CD4-positive, alpha-beta T cell (primary cell): Measurements from ENCODE around the gene TRAPPC2L. TPM values are rescaled to one million over a fixed set of nuclear protein-coding genes. Genes with fewer than 3 reads are reported as not detected.

Experiments used
- ATAC-seq: fragments of 200-7000 bp; cut with Tn5 transposase; one replicate; pipeline ENCODE4 v1.10.0; 2022; ENCODE audit warnings: mild to moderate bottlenecking; ENCODE audit not compliant: poor library complexity
- CTCF ChIA-PET: fragments of 350-600 bp; sonication (Branson Sonifier 250); formaldehyde crosslinking; loops from one replicate; lab custom pipeline; 2021; ENCODE audit warnings: antibody characterized with exemption, inconsistent platforms; lab: Charles Lee
- POLR2A ChIA-PET: fragments of 350-600 bp; sonication (Branson Sonifier 250); formaldehyde crosslinking; loops from one replicate; lab custom pipeline; 2021; ENCODE audit warnings: antibody characterized with exemption, inconsistent platforms; lab: Charles Lee
- DNase-seq, 14 experiments: peaks; one replicate each; pipeline ENCODE4 v3.0.0-alpha.2; 2013 to 2020; ENCODE audit warnings: mixed read lengths in 2 of 14
- H3K27ac ChIP-seq, 2 donors: one replicate each; pipeline versions ENCODE4 v1.5.1 to v1.7.0; 2013; ENCODE audit warnings: low read length in 2 of 2, low read depth in 1 of 2, mild to moderate bottlenecking in 1 of 2
- H3K27me3 ChIP-seq, 2 experiments: 1 replicate in 1 of 2; 2 replicates in 1 of 2; pipeline versions ENCODE4 v1.6.1 to v1.7.0; 2013; ENCODE audit warnings: low read length in 2 of 2, control low read depth in 1 of 2, mild to moderate bottlenecking in 1 of 2, moderate library complexity in 1 of 2; ENCODE audit not compliant: insufficient read depth in 2 of 2, control insufficient read depth in 1 of 2
- H3K36me3 ChIP-seq: one replicate; pipeline ENCODE4 v1.6.1; 2013; ENCODE audit warnings: low read length, control low read depth; ENCODE audit not compliant: insufficient read depth
- H3K4me1 ChIP-seq: one replicate; pipeline ENCODE4 v1.6.1; 2013; ENCODE audit warnings: low read length, control low read depth; ENCODE audit not compliant: insufficient read depth
- H3K4me3 ChIP-seq: one replicate; pipeline ENCODE4 v1.5.1; 2013; ENCODE audit warnings: mild to moderate bottlenecking, low read length, moderate library complexity
- H3K9me3 ChIP-seq, 2 experiments: 1 replicate in 1 of 2; 2 replicates in 1 of 2; pipeline versions ENCODE4 v1.6.1 to v1.7.0; 2013; ENCODE audit warnings: low read length in 2 of 2, mild to moderate bottlenecking in 2 of 2, control low read depth in 1 of 2, moderate library complexity in 1 of 2; ENCODE audit not compliant: control insufficient read depth in 1 of 2, insufficient read depth in 1 of 2
- H3K27ac Mint-ChIP-seq: one replicate; pipeline ENCODE4 v1.8.0; 2020; ENCODE audit warnings: mixed read lengths
- H3K27me3 Mint-ChIP-seq: one replicate; pipeline ENCODE4 v1.8.0; 2021; ENCODE audit warnings: mixed read lengths
- H3K36me3 Mint-ChIP-seq: one replicate; pipeline ENCODE4 v1.8.0; 2021; ENCODE audit warnings: low read depth, mixed read lengths
- H3K4me1 Mint-ChIP-seq: one replicate; pipeline ENCODE4 v1.8.0; 2021; ENCODE audit warnings: low read depth, mixed read lengths
- H3K4me3 Mint-ChIP-seq: one replicate; pipeline ENCODE4 v1.8.0; 2020; ENCODE audit warnings: mild to moderate bottlenecking, mixed read lengths
- H3K9me3 Mint-ChIP-seq: one replicate; pipeline ENCODE4 v1.8.0; 2020; ENCODE audit warnings: mixed read lengths
- intact Hi-C, 2 experiments: fragments of 100-400 bp; cut with DNase I in 1 of 2; cut with micrococcal nuclease in 1 of 2; formaldehyde crosslinking; loops; one replicate each; pipeline versions ENCODE4 v1.15.1 to v1.9.0; 2023 to 2025; cut with DNase I, micrococcal nuclease
- total RNA-seq, 174 experiments: library from RNA in 2 of 174; stranded (reverse) in 2 of 174; gene quantifications; one replicate each; pipeline ENCODE4 v1.2.3 and lab custom pipeline; 2021 to 2026
- TF ChIP-seq, protein P1 (sequence below): fragments of 200-600 bp; IDR thresholded peaks from one replicate; pipeline ENCODE4 v1.8.0; 2022; ENCODE audit warnings: antibody characterized with exemption, mild to moderate bottlenecking

The TRAPPC2L gene
- total RNA-seq, 2 experiments from 2014 or later = 48.0 to 48.2 TPM

DNA sequence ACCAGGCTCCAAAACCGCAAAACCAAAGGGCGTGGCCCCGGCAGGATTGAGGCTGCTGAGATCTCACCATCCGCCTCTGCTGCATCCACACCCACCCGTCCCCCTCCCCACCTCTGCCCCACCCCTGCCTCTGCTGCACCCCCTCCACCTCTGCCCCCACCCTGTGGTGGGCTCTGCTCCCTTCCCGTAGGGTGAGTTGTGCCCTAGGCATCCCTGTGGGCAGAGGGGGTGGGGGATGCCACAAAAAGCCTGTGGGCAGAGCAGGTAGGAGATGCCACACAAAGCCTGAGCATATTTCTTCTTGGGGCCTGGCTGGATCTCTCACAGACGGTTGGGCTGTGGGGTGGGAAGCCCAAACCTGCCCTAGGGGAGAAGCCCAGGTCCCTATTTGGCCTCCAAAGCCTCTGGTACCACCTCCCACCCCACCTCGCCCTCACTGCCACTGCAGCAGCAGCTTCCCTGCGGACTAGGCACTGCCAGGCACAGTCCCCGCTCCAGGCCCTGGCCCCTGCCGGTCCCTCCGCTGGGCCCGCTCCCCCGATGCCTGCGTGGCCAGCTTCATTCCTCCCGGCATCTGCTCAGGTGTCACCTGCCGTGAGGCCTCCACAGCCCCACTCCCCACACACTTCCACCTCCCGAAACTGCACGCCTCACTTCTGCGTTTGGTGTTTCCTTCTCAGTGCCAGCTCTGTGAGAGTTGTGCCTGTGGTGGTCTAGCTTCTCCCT lies 20.8 kb downstream of the TRAPPC2L start:
- H3K4me3 ChIP-seq = no peak overlapping the region
- no peaks in the 10 kb centered on the region for H3K36me3 Mint-ChIP-seq
- H3K36me3 ChIP-seq = no peaks in the 10 kb centered on the region
- peaks cover 0 to 11% of the 10 kb centered on the region in 2 experiments for H3K9me3 ChIP-seq
- ChIA-PET CTCF (no interaction called here), POLR2A (no interaction called here)
- H3K4me3 Mint-ChIP-seq = no peak overlapping the region
- no peaks in the 10 kb centered on the region for H3K9me3 Mint-ChIP-seq
- H3K27me3 Mint-ChIP-seq = no peaks in the 10 kb centered on the region
- DNase-seq (no peak), ATAC-seq (no peak)
- H3K27ac ChIP-seq = no peak overlapping the region
- intact Hi-C loops = loop anchor here in 1 of 2 experiments (5.0 kb wide), 1 partner anchor 40 kb away; no protein-coding TSS in a partner anchor
- H3K27ac Mint-ChIP-seq = no peak overlapping the region
- H3K27me3 ChIP-seq = no peaks in the 10 kb centered on the region
- peaks cover 9% of the 10 kb centered on the region for H3K4me1 ChIP-seq
- TF ChIP-seq, protein P1, sequence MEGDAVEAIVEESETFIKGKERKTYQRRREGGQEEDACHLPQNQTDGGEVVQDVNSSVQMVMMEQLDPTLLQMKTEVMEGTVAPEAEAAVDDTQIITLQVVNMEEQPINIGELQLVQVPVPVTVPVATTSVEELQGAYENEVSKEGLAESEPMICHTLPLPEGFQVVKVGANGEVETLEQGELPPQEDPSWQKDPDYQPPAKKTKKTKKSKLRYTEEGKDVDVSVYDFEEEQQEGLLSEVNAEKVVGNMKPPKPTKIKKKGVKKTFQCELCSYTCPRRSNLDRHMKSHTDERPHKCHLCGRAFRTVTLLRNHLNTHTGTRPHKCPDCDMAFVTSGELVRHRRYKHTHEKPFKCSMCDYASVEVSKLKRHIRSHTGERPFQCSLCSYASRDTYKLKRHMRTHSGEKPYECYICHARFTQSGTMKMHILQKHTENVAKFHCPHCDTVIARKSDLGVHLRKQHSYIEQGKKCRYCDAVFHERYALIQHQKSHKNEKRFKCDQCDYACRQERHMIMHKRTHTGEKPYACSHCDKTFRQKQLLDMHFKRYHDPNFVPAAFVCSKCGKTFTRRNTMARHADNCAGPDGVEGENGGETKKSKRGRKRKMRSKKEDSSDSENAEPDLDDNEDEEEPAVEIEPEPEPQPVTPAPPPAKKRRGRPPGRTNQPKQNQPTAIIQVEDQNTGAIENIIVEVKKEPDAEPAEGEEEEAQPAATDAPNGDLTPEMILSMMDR = no peak
- no peaks in the 10 kb centered on the region for H3K4me1 Mint-ChIP-seq

- no peaks in the 10 kb centered on the region for H3K36me3 ChIP-seq
- TF ChIP-seq, protein P1 = no peak
- Mint-ChIP-seq H3K4me1 (no peaks in the 10 kb centered on the region), H3K9me3 (no peaks in the 10 kb centered on the region), H3K36me3 (no peaks in the 10 kb centered on the region), H3K27ac (no peak overlapping the region), H3K27me3 (no peaks in the 10 kb centered on the region), H3K4me3 (no peak overlapping the region)
- CTCF ChIA-PET = no interaction called here
- peaks cover 9% of the 10 kb centered on the region for H3K4me1 ChIP-seq
- H3K27me3 ChIP-seq = no peaks in the 10 kb centered on the region
- no peak overlapping the region for H3K4me3 ChIP-seq
- intact Hi-C loops = loop anchor here in 1 of 2 experiments (5.0 kb wide), 1 partner anchor 39 kb away; no protein-coding TSS in a partner anchor
- H3K27ac ChIP-seq = no peak overlapping the region
- ATAC-seq (no peak), DNase-seq (no peak)
- H3K9me3 ChIP-seq = peaks cover 0 to 11% of the 10 kb centered on the region in 2 experiments
- POLR2A ChIA-PET = no interaction called here
Measured at GRCh38 chr16:88878356-88878755, 21.4 kb downstream of the TRAPPC2L start.

DNA sequence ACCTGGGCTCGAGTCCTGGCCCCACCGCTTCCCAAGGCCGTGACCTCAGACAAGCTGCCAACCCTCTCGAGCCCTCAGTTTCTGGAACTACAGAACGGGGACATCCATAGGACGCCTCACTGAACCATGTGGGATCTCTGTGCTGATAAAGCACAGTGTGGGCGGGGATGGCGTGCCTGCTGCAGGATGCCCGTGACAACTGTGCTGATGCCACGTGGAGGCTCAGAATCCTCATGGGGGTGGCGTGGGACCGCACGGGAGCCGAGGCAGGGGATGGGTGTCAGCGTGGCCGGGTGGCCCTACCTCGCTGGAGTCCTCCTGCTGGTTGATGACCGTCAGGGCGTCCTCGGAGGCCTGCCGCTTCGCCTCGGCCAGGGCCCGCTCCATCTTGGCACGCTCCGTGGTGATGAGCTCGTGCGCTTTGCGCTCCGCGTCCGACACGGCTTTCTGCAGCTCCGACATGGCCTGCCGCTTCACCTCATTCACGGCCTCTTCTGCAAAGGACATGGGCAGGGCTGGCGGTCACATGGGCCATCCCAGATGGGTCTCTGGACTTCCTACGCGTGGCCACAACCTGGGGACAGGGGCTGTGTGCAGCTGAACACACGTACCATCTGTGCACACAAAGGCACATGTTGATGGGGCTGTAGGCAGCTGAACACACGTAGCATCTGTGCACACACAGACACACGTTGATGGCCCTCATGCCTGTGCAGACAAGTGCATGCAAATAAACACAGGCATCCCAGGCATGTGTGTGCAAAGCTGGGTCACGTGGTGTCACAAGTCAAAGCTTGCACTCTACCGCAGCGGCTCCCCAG lies 22.2 kb downstream of the TRAPPC2L start:
- H3K27me3 ChIP-seq = no peaks in the 10 kb centered on the region
- CTCF ChIA-PET = no interaction called here
- no peak for DNase-seq
- H3K27me3 Mint-ChIP-seq = no peaks in the 10 kb centered on the region
- H3K36me3 Mint-ChIP-seq = no peaks in the 10 kb centered on the region
- intact Hi-C loops = loop anchor here in 1 of 2 experiments (5.0 kb wide), 1 partner anchor 38 kb away; no protein-coding TSS in a partner anchor
- H3K27ac Mint-ChIP-seq = no peak overlapping the region
- peaks cover 9% of the 10 kb centered on the region for H3K4me1 ChIP-seq
- no peak overlapping the region for H3K27ac ChIP-seq
- H3K36me3 ChIP-seq = no peaks in the 10 kb centered on the region
- no peak overlapping the region for H3K4me3 Mint-ChIP-seq
- H3K4me3 ChIP-seq = no peak overlapping the region
- H3K9me3 ChIP-seq = peaks cover 0 to 6% of the 10 kb centered on the region in 2 experiments
- POLR2A ChIA-PET = no interaction called here
- ATAC-seq = no peak
- H3K9me3 Mint-ChIP-seq = no peaks in the 10 kb centered on the region
- H3K4me1 Mint-ChIP-seq = no peaks in the 10 kb centered on the region
- TF ChIP-seq, protein P1 = no peak
